ENCODE measurements around the gene STK17A. TPM values are rescaled to one million over a fixed set of nuclear protein-coding genes. Genes with fewer than 3 reads are reported as not detected.

Gene STK17A
- total RNA-seq, 1 experiment from 2014 or later: 21.3 TPM

GRCh38 chr7:43653466-43653865 lies 70.6 kb downstream of the STK17A start:
- intact Hi-C loops (cut with micrococcal nuclease; ENCODE audit: unreplicated experiment): no loop called here
- H3K4me3 ChIP-seq (ENCODE audit: low read depth in 2 of 2, low read length in 2 of 2): no peak overlapping the region
- no peaks in the 10 kb centered on the region; the same call in 1 of the 2 replicates for H3K36me3 ChIP-seq (ENCODE audit: control insufficient read depth, insufficient read depth, low read length)
- in situ Hi-C loops (cut with HindIII; ENCODE audit: low pct_unique_long_range_greater_than_20kb, low sequenced_read_pairs): no loop called here
- TF ChIP-seq CTCF (IDR thresholded peaks at IDR 0.05): no peak
- no peak for TF ChIP-seq TCF7L2 (IDR thresholded peaks at IDR 0.05; ENCODE audit: low read depth, low read length)
- TF ChIP-seq SIN3A (IDR thresholded peaks at IDR 0.05; ENCODE audit: borderline replicate concordance, insufficient read depth, low read depth, low read length): no peak
- no peak for TF ChIP-seq POLR2AphosphoS5 (IDR thresholded peaks at IDR 0.05; ENCODE audit: low read depth, low read length)
- TF ChIP-seq REST (IDR thresholded peaks at IDR 0.05; ENCODE audit: insufficient read depth in 1 of 2, low read depth in 2 of 2, low read length in 1 of 2): no peak
- H3K27me3 ChIP-seq (ENCODE audit: control insufficient read depth, insufficient read depth, low read length): no peaks in the 10 kb centered on the region
- DNase-seq (ENCODE audit: low read depth, low spot score): no peak
- POLR2A ChIA-PET: no interaction called here
- H3K9me3 ChIP-seq (ENCODE audit: control insufficient read depth, insufficient read depth, low read depth, low read length): no peaks in the 10 kb centered on the region
- no peak for ATAC-seq
- H3K27ac ChIP-seq (ENCODE audit: low read length): no peak overlapping the region
- CTCF ChIA-PET: no interaction called here
- H3K4me1 ChIP-seq (ENCODE audit: control insufficient read depth, insufficient read depth, low read length): peaks cover 37% of the 10 kb centered on the region
- no TSS peak for BruUV-seq (replicated peaks)

- BruUV-seq (replicated peaks): no TSS peak
- POLR2A ChIA-PET: no interaction called here
Observed at GRCh38 chr7:43653891-43654504, 71.1 kb downstream of the STK17A start.

More at GRCh38 chr7:43653891-43654504, 71.1 kb downstream of the STK17A start:
- Histone ChIP-seq H3K27me3 (ENCODE audit: control insufficient read depth, insufficient read depth, low read length) (no peaks in the 10 kb centered on the region), H3K4me3 (ENCODE audit: low read depth in 2 of 2, low read length in 2 of 2) (no peak overlapping the region), H3K9me3 (ENCODE audit: control insufficient read depth, insufficient read depth, low read depth, low read length) (no peaks in the 10 kb centered on the region), H3K27ac (ENCODE audit: low read length) (no peak overlapping the region), H3K36me3 (ENCODE audit: control insufficient read depth, insufficient read depth, low read length) (no peaks in the 10 kb centered on the region; the same call in 1 of the 2 replicates), H3K4me1 (ENCODE audit: control insufficient read depth, insufficient read depth, low read length) (peaks cover 31% of the 10 kb centered on the region)
- CTCF ChIA-PET: no interaction called here
- DNase-seq (ENCODE audit: low read depth, low spot score): no peak
- no peak for TF ChIP-seq SIN3A (IDR thresholded peaks at IDR 0.05; ENCODE audit: borderline replicate concordance, insufficient read depth, low read depth, low read length)
- TF ChIP-seq REST (IDR thresholded peaks at IDR 0.05; ENCODE audit: insufficient read depth in 1 of 2, low read depth in 2 of 2, low read length in 1 of 2): no peak
- TF ChIP-seq TCF7L2 (IDR thresholded peaks at IDR 0.05; ENCODE audit: low read depth, low read length): no peak
- TF ChIP-seq POLR2AphosphoS5 (IDR thresholded peaks at IDR 0.05; ENCODE audit: low read depth, low read length): no peak
- no peak for ATAC-seq
- in situ Hi-C loops (cut with HindIII; ENCODE audit: low pct_unique_long_range_greater_than_20kb, low sequenced_read_pairs) (no loop called here), intact Hi-C loops (cut with micrococcal nuclease; ENCODE audit: unreplicated experiment) (no loop called here)
